MM.1S (cell line): Measurements from ENCODE around the gene TBXT.

Experiments
- DNase-seq: peaks from one replicate; pipeline ENCODE4 v3.0.0-alpha.2; 2015
- H2AFZ ChIP-seq: fragments of 300-600 bp; sonication (generic); 2 replicates; pipeline ENCODE4 v1.6.0; 2016; ENCODE audit warnings: antibody characterized with exemption, low read length
- H3F3A ChIP-seq: fragments of 300-600 bp; sonication (generic); 2 replicates; pipeline ENCODE4 v1.6.1; 2016; ENCODE audit warnings: mild to moderate bottlenecking, antibody characterized with exemption, low read length, moderate library complexity, mixed read lengths; ENCODE audit not compliant: insufficient read depth
- H3K27ac ChIP-seq: fragments of 300-600 bp; sonication (generic); 2 replicates; pipeline ENCODE4 v1.5.1; 2016; ENCODE audit warnings: mild to moderate bottlenecking, low read length
- H3K27me3 ChIP-seq: fragments of 300-600 bp; sonication (generic); replicated peaks from 2 replicates; pipeline ENCODE4 v1.6.0; 2016; ENCODE audit warnings: low read length; ENCODE audit not compliant: insufficient read depth
- H3K36me3 ChIP-seq: fragments of 300-600 bp; sonication (generic); replicated peaks from 2 replicates; pipeline ENCODE4 v1.6.1; 2016; ENCODE audit warnings: mild to moderate bottlenecking, low read length, mixed read lengths; ENCODE audit not compliant: insufficient read depth
- H3K4me1 ChIP-seq: fragments of 300-600 bp; sonication (generic); 2 replicates; pipeline ENCODE4 v1.6.1; 2016; ENCODE audit warnings: low read length, mixed read lengths
- H3K4me2 ChIP-seq: fragments of 300-600 bp; sonication (generic); 2 replicates; pipeline ENCODE4 v1.6.0; 2016; ENCODE audit warnings: low read depth, low read length
- H3K4me3 ChIP-seq: fragments of 300-600 bp; sonication (generic); 2 replicates; pipeline ENCODE4 v1.5.1; 2016; ENCODE audit warnings: low read length, mixed read lengths
- H3K79me2 ChIP-seq: fragments of 300-600 bp; sonication (generic); 2 replicates; pipeline ENCODE4 v1.6.1; 2016; ENCODE audit warnings: mixed run types, low read length, mixed read lengths
- H3K9ac ChIP-seq: fragments of 300-600 bp; sonication (generic); 2 replicates; pipeline ENCODE4 v1.6.1; 2016; ENCODE audit warnings: low read length, mixed read lengths
- H3K9me2 ChIP-seq: fragments of 300-600 bp; sonication (generic); replicated peaks from 2 replicates; pipeline ENCODE4 v1.6.1; 2016; ENCODE audit warnings: mild to moderate bottlenecking, low read length, mixed read lengths; ENCODE audit not compliant: insufficient read depth
- H3K9me3 ChIP-seq: fragments of 300-600 bp; sonication (generic); replicated peaks from 2 replicates; pipeline ENCODE4 v1.6.1; 2016; ENCODE audit warnings: mild to moderate bottlenecking, low read length, mixed read lengths; ENCODE audit not compliant: insufficient read depth
- H4K20me1 ChIP-seq: fragments of 300-600 bp; sonication (generic); 2 replicates; pipeline ENCODE4 v1.6.1; 2016; ENCODE audit warnings: mild to moderate bottlenecking, low read length, moderate library complexity, mixed read lengths; ENCODE audit not compliant: insufficient read depth
- CTCF ChIP-seq: fragments of 300-600 bp; sonication (generic); IDR thresholded peaks from 2 replicates; pipeline ENCODE4 v1.5.1; 2016; ENCODE audit warnings: antibody characterized with exemption, low read length, mixed read lengths
- EZH2 ChIP-seq: fragments of 300-600 bp; sonication (generic); optimal IDR thresholded peaks from 2 replicates; pipeline ENCODE3; 2017; ENCODE audit warnings: low read depth, mild to moderate bottlenecking, antibody characterized with exemption, low read length, mixed read lengths
- EZH2phosphoT487 ChIP-seq: fragments of 300-600 bp; sonication (generic); IDR thresholded peaks from 2 replicates; pipeline ENCODE4 v1.6.1; 2018; ENCODE audit warnings: antibody characterized with exemption, low read length

The TBXT gene

GRCh38 chr6:166109608-166110007, 58.0 kb downstream of the TBXT start:
- no peaks in the 10 kb centered on the region for H4K20me1 ChIP-seq
- TF ChIP-seq EZH2phosphoT487: no peak
- no peak for TF ChIP-seq CTCF
- TF ChIP-seq EZH2: no peak
- no peaks in the 10 kb centered on the region for H3F3A ChIP-seq
- no peak overlapping the region for H3K4me3 ChIP-seq
- H3K4me2 ChIP-seq: peak overlapping the region; percentile 18; the same call in 1 of the 2 replicates
- no peaks in the 10 kb centered on the region for H3K27me3 ChIP-seq
- no peak overlapping the region for H3K9ac ChIP-seq
- H3K36me3 ChIP-seq: no peaks in the 10 kb centered on the region
- no peak overlapping the region for H2AFZ ChIP-seq
- no peaks in the 10 kb centered on the region for H3K9me3 ChIP-seq
- no peaks in the 10 kb centered on the region for H3K79me2 ChIP-seq
- no peak overlapping the region for H3K27ac ChIP-seq
- peak; percentile 59 for DNase-seq
- H3K9me2 ChIP-seq: no peaks in the 10 kb centered on the region
- 0 out of 2 replicates have a peak, but pooled peaks cover 6% of the 10 kb centered on the region for H3K4me1 ChIP-seq
